SH-SY5Y (cell line): ENCODE results near the gene PRSS53.

Source experiments
- GATA2 ChIP-seq: IDR thresholded peaks from 2 replicates; pipeline ENCODE4 v1.6.1; 2011; ENCODE audit warnings: mild to moderate bottlenecking, low read depth, low read length
- GATA3 ChIP-seq: IDR thresholded peaks from 2 replicates; pipeline ENCODE4 v1.6.1; 2011; ENCODE audit warnings: low read depth, mild to moderate bottlenecking, low read length, moderate library complexity

DNA sequence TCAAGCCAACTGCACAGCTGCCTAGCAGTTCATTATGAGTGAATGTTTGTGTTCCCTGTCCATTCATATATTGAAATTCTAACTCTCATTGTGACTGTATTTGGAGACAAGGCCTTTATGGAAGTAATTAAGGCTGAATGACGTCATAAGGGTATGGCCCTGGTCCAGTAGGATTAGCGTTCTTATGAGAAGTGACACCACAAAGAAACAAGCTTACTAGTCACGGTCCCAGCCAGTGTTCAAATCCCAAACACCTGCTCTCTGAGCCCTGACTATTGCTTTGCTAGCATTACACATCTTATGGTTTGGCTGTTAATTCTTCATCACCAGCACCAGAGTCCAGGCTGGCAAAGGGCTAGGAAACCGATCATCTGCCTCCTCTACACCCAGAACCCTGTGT lies 16.9 kb downstream of the PRSS53 start:
- TF ChIP-seq GATA2 = no peak
- TF ChIP-seq GATA3 = no peak
